ENCODE data around the gene STAB2. TPM values are rescaled to one million over a fixed set of nuclear protein-coding genes. Genes with fewer than 3 reads are reported as not detected.

STAB2 gene
- total RNA-seq, 2 donors from 2014 or later = not detected

DNA sequence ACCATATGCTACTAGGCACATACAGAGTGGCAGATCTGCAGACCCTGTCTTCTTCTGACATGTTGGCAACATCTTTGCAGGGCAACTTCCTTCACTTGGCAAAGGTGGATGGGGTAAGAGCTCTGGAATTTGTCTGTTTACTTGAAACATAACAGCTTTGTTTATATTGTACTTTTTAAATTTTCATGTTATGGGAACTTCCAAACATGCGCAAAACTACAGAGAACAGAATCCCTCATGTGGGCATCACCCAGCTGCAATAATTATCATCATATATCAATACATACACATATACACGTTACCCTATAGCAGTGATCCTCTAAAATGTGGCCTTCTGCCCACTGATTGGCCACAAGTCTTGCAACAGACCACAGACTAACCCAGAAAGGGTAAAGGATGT, 103.4 kb downstream of the STAB2 start:
- Mint-ChIP-seq H3K27me3 (ENCODE audit: low read depth) (peaks cover 28% of the 10 kb centered on the region), H3K27ac (no peak overlapping the region), H3K36me3 (ENCODE audit: insufficient read depth in 2 of 2) (no peaks in the 10 kb centered on the region), H3K9me3 (no peaks in the 10 kb centered on the region), H3K4me1 (ENCODE audit: low read depth) (no peaks in the 10 kb centered on the region), H3K4me3 (no peak overlapping the region)
- DNase-seq (no peak), ATAC-seq (replicated peaks in 1 of 2) (no peak)

DNA sequence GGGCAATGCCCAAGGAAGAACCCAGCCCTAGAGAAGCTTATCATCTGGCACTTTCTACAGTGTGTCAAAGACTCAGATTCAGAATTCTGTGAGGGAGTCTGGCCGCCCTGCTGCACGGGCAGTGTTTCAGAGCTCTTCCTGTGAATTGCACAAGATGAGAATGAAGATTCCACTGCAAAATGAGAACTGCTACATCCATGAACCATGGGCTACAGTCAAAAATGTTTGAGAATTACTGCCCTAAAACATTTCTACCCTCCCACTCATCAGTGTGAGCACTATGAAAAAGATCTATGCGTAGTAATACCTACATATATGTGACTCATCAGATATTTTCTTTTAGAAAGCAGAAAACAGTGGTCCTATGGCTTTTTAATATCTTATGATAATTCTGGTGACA, 104.0 kb downstream of the STAB2 start:
- H3K4me3 Mint-ChIP-seq = no peak overlapping the region
- H3K4me1 Mint-ChIP-seq (ENCODE audit: low read depth) = no peaks in the 10 kb centered on the region
- peaks cover 29% of the 10 kb centered on the region for H3K27me3 Mint-ChIP-seq (ENCODE audit: low read depth)
- no peaks in the 10 kb centered on the region for H3K36me3 Mint-ChIP-seq (ENCODE audit: insufficient read depth in 2 of 2)
- no peaks in the 10 kb centered on the region for H3K9me3 Mint-ChIP-seq
- H3K27ac Mint-ChIP-seq = no peak overlapping the region
- ATAC-seq (replicated peaks in 1 of 2) (no peak), DNase-seq (no peak)

DNA sequence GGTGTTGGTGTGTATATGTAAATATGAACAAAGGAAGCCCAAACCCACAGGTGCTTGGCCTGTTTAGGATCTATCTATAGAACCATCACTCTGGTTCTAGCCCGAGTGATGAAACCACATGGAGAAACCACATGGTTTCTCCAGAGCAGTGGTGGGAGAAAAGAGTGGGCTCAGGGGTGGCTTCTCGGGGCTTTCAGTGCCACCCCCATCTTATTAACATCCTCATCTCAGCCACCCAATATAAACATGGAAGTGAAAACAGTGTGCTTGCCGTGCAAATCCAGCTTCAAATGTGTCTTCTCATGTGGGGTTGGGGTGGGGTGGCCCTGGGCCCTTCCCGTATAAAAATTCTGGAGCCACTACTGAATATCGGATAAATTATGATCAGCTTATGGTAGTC, 109.0 kb downstream of the STAB2 start:
- peaks cover 33% of the 10 kb centered on the region for H3K27me3 Mint-ChIP-seq (ENCODE audit: low read depth)
- no peaks in the 10 kb centered on the region for H3K9me3 Mint-ChIP-seq
- H3K27ac Mint-ChIP-seq = no peak overlapping the region
- ATAC-seq (replicated peaks in 1 of 2) = no peak
- no peak overlapping the region for H3K4me3 Mint-ChIP-seq
- DNase-seq = no peak
- no peaks in the 10 kb centered on the region for H3K36me3 Mint-ChIP-seq (ENCODE audit: insufficient read depth in 2 of 2)
- peaks cover 12% of the 10 kb centered on the region for H3K4me1 Mint-ChIP-seq (ENCODE audit: low read depth)

DNA sequence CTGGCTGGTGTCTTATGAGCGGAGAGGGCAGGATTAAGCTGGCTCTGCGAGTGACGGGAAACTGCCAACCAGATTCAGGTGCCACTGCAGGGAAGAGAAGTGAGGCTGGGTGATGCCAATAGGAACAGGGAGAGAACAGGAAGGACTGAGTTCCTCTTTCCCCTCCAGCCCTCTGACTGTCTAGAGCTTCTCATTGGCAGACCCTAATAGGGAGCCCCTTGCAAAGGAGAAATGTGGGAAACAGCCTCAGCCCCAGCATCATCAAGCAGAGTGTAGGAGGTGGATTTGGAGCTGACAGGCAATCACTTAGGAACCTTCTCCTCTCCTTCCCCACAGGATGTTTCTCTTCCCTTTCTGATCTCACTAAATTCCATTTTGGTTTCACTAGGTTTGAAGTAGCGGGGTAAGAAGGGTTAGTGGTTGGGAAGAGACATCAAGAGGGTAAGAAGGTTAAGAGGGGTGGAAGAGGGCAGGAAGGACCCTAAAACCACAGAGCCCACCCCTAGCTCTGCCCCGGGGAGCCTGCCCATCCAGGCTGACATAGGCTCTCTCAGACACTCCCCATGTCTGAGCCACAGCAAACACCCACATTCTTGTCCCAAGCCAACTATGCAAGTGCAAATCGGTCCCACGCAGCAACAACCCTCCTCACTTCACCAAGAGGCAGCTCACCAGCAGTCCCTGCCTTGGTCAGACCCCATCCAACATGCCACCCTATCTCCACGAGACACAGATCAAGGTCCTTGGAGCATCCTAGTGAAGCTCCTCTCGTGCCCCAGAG, 111.1 kb downstream of the STAB2 start:
- no peaks in the 10 kb centered on the region for H3K9me3 Mint-ChIP-seq

DNA sequence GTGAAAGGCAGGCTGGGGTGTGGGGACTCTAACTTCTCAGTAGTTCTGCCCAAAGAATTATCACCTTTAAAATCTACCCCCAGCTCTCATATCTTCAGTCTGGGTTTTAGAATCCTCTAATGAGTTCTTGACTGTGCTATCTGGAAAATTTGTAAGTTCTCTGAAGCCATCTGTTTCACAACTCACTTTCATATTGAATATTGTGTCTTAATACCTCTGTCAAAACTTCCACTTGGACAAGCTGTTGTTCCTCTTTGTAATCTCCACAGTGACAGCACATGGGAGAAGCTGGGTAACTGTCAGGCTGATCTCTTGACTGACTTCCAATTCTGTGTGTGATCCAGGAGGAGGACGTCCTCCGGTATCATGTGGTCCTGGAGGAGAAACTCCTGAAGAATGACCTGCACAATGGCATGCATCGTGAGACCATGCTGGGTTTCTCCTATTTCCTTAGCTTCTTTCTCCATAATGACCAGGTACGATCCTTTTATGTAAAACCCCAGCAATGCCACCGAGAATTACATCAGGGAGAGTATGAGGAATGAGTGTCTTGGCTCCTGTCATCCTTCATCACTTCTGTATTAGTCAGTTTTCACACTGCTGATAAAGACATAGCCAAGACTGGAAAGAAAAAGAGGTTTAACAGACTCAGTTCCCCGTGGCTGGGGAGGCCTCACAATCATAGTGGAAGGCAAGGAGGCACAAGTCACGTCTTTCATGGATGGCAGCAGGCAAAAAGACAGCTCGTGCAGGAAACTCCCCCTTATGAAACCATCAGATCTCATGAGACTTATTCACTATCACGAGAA, 111.9 kb downstream of the STAB2 start:
- ATAC-seq (replicated peaks in 1 of 2) (peak; percentile 49 to 77), DNase-seq (no peak)
- peaks cover 28% of the 10 kb centered on the region for H3K27me3 Mint-ChIP-seq (ENCODE audit: low read depth)
- H3K27ac Mint-ChIP-seq = peak overlapping the region; percentile 10
- H3K36me3 Mint-ChIP-seq (ENCODE audit: insufficient read depth in 2 of 2) = no peaks in the 10 kb centered on the region
- no peaks in the 10 kb centered on the region for H3K9me3 Mint-ChIP-seq
- H3K4me1 Mint-ChIP-seq (ENCODE audit: low read depth) = peaks cover 12% of the 10 kb centered on the region
- peak overlapping the region in 1 of 2 donors; percentile 32 for H3K4me3 Mint-ChIP-seq

More for the DNA sequence above, 111.1 kb downstream of the STAB2 start:
- no peak overlapping the region for H3K27ac Mint-ChIP-seq
- peaks cover 12% of the 10 kb centered on the region for H3K4me1 Mint-ChIP-seq (ENCODE audit: low read depth)
- H3K27me3 Mint-ChIP-seq (ENCODE audit: low read depth) = peaks cover 32% of the 10 kb centered on the region
- DNase-seq = no peak
- no peaks in the 10 kb centered on the region for H3K36me3 Mint-ChIP-seq (ENCODE audit: insufficient read depth in 2 of 2)
- H3K4me3 Mint-ChIP-seq = peak overlapping the region in 1 of 2 donors; percentile 32
- ATAC-seq (replicated peaks in 1 of 2) = no peak

DNA sequence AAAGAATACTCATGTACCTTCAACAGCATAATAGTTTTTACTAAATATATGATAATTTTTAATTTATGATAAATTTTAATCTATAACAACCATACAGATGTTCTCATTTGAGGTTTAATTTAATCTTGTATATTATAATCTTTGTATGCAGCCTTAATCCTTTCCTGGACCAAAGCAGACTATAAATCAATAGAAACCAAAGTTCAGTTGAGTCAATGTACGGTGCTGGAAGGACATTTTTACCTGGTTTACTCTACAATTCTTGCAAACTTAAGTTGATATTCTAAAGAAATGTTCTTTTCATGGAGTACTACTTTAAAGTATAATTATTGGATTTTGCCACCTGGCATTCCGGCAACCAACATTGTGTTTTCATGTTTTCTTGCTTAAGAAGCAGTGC, 118.0 kb downstream of the STAB2 start:
- no peak for ATAC-seq (replicated peaks in 1 of 2)
- H3K27me3 Mint-ChIP-seq (ENCODE audit: low read depth) = peaks cover 28% of the 10 kb centered on the region
- H3K4me1 Mint-ChIP-seq (ENCODE audit: low read depth) = no peaks in the 10 kb centered on the region
- no peaks in the 10 kb centered on the region for H3K9me3 Mint-ChIP-seq
- DNase-seq = no peak
- H3K27ac Mint-ChIP-seq = no peak overlapping the region
- H3K4me3 Mint-ChIP-seq = no peak overlapping the region
- H3K36me3 Mint-ChIP-seq (ENCODE audit: insufficient read depth in 2 of 2) = no peaks in the 10 kb centered on the region

DNA sequence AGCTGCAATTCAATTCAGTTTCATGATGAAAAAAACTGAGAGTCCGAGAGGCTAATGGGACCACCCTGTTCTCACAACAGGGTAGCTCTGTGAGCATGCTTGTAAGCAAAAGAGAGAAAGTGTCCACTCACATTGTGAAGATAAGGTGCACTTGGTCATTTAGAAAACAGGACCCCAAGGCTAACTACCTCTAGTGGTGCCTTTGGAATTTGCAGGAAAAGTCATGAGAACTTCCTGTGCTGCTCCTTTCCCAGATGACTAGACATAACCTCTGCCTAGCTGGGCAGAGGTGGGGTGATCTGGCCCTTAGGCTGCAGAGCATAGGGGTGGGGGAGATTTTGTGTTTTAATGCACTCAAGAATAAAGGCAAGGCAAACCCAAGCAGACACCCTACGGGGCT, 118.9 kb downstream of the STAB2 start:
- peaks cover 30% of the 10 kb centered on the region for H3K27me3 Mint-ChIP-seq (ENCODE audit: low read depth)

DNA sequence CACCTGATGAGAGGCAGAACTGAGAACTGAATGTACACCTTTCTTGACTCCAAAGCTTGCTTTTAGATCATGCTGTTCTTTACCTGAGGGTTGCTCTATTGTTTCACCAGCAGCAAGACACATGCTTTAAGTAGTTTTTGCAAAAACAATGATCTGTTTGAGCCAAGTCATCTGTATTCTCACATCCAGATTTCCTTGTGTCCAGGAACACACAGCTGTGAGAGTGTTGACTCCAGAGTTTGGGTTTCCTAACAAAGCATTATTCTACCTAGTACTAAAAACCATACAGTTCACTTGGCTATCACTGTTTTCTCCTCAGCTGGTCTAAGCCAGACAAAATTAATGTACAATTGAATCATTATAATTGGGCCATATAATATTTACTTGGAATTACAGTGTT, 120.4 kb downstream of the STAB2 start:
- DNase-seq (no peak), ATAC-seq (replicated peaks in 1 of 2) (no peak)
- Mint-ChIP-seq H3K36me3 (ENCODE audit: insufficient read depth in 2 of 2) (no peaks in the 10 kb centered on the region), H3K4me1 (ENCODE audit: low read depth) (no peaks in the 10 kb centered on the region), H3K27me3 (ENCODE audit: low read depth) (peaks cover 30% of the 10 kb centered on the region), H3K9me3 (no peaks in the 10 kb centered on the region), H3K4me3 (no peak overlapping the region), H3K27ac (no peak overlapping the region)

More for the DNA sequence above, 118.9 kb downstream of the STAB2 start:
- Mint-ChIP-seq H3K4me1 (ENCODE audit: low read depth) (no peaks in the 10 kb centered on the region), H3K27ac (no peak overlapping the region), H3K4me3 (no peak overlapping the region), H3K36me3 (ENCODE audit: insufficient read depth in 2 of 2) (no peaks in the 10 kb centered on the region), H3K9me3 (no peaks in the 10 kb centered on the region)
- ATAC-seq (replicated peaks in 1 of 2) (no peak), DNase-seq (no peak)

DNA sequence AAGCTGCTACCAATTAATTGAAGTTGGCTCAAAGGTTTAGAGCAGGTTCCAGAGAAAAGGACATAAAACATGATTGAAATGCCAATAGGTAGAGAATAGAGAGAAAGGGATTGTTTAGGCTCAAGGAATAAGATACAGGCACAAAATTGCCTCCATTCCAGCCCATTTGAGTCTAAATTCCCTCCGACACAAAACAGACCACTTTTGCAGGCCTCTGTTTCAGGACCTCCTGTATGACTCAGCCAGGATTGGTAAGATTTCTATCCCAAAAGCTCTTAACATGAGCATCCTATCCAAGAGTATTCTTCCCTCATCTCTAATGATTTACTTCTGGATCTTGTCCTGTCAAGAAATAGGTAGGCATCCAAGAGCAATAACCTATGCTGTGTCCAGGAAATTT, 123.5 kb downstream of the STAB2 start:
- H3K27me3 Mint-ChIP-seq (ENCODE audit: low read depth) = peaks cover 29% of the 10 kb centered on the region
- no peaks in the 10 kb centered on the region for H3K36me3 Mint-ChIP-seq (ENCODE audit: insufficient read depth in 2 of 2)
- DNase-seq = no peak
- no peaks in the 10 kb centered on the region for H3K9me3 Mint-ChIP-seq
- H3K4me3 Mint-ChIP-seq = no peak overlapping the region
- ATAC-seq (replicated peaks in 1 of 2) = no peak
- H3K4me1 Mint-ChIP-seq (ENCODE audit: low read depth) = no peaks in the 10 kb centered on the region
- no peak overlapping the region for H3K27ac Mint-ChIP-seq

DNA sequence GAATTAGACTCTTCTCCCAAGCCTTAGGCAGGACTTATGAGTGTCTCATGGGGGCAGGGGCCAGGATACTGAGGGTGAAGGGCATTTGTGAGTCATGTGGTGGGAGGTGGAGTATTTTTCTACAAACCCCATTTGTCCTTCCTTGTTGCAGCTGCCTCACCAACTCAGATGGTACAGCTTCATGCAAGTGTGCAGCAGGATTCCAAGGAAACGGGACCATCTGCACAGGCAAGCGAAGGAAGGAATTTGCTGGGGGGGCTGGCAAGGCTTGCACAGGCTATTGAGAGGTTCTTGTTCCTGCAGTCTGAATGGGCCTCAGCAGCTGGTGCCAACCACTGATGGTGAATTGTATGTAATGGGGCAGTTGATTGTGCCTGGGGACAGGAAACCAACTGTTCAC, 125.1 kb downstream of the STAB2 start:
- DNase-seq (no peak), ATAC-seq (replicated peaks in 1 of 2) (no peak)
- Mint-ChIP-seq H3K27me3 (ENCODE audit: low read depth) (peaks cover 21% of the 10 kb centered on the region), H3K27ac (no peak overlapping the region), H3K9me3 (no peaks in the 10 kb centered on the region), H3K4me3 (no peak overlapping the region), H3K36me3 (ENCODE audit: insufficient read depth in 2 of 2) (no peaks in the 10 kb centered on the region), H3K4me1 (ENCODE audit: low read depth) (peaks cover 6% of the 10 kb centered on the region)

DNA sequence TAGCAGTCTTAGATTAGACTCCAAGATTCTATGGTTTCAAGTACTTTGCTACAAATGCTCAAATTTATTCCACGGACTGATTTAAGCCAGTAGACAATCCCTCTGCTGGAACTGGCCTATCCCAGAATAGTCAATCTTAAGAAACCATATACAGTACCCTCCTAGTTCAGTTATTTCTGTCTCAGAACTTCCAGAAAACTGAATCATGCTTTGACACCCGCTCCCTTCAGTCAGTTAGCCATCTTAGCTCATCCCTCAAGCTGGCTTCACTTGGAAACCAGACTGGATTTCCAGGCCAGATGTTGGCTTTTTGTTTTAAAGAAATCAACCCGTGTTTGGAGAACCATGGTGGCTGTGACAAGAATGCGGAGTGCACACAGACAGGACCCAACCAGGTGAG, 128.4 kb downstream of the STAB2 start:
- ATAC-seq (replicated peaks in 1 of 2) = no peak

DNA sequence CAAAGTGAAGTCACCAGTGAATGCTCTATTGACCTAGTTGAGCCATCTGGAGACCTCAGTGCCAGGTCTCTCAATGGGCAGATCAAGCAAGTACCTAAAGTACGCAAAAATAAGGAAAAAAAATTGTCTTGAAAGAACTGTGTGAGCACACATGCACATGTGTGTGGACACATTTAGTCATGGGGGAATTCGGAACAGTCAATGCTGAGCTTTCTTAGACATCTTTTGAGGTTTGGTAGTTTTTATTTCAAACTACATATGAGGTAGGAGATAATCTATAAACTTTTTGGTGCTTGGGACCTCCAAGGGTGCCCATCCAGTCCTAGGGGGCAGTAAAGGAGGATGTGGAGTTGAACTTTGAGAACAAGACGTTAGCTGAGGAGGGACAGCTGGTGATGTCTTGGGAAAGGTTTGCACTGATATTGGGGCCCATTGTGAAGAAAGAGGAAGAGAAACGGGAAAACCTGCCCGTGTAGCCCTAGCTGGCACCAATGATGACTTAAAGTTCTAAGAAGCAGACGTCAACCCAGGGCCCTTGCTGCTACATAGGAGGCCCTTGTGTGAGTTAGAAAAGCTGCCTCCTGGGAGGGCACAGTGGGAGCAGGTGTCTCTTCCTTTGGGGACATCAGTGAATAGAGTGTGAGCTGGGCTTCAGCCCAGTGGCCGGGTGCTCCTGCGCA, 129.6 kb downstream of the STAB2 start:
- no peak overlapping the region for H3K27ac Mint-ChIP-seq
- H3K4me1 Mint-ChIP-seq (ENCODE audit: low read depth) = peaks cover 6% of the 10 kb centered on the region
- H3K9me3 Mint-ChIP-seq = no peaks in the 10 kb centered on the region
- H3K27me3 Mint-ChIP-seq (ENCODE audit: low read depth) = peaks cover 11% of the 10 kb centered on the region
- no peaks in the 10 kb centered on the region for H3K36me3 Mint-ChIP-seq (ENCODE audit: insufficient read depth in 2 of 2)
- ATAC-seq (replicated peaks in 1 of 2) (peak; percentile 52 to 64), DNase-seq (no peak)
- H3K4me3 Mint-ChIP-seq = no peak overlapping the region

More for the DNA sequence above, 128.4 kb downstream of the STAB2 start:
- Mint-ChIP-seq H3K36me3 (ENCODE audit: insufficient read depth in 2 of 2) (no peaks in the 10 kb centered on the region), H3K27ac (no peak overlapping the region), H3K4me1 (ENCODE audit: low read depth) (peaks cover 6% of the 10 kb centered on the region), H3K9me3 (no peaks in the 10 kb centered on the region), H3K4me3 (no peak overlapping the region), H3K27me3 (ENCODE audit: low read depth) (peaks cover 11% of the 10 kb centered on the region)
- DNase-seq = no peak

DNA sequence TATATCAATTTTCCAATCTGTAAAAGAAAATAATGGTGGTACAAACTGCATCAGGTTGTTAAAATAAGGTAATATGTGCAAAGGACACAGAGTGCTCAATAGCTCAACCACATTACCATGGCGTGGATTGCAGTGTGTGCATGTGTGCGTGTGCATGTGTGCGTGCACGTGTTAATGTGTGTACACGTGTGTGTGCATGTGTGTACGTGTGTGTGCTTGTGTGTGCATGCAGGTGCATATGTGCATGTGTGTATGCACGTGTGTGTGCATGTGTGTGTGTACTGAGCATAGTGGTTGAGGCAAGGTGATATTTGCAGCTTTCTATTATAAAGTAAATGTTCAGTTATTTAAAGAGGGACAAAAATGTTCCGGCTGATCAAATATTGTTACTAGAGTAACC, 138.3 kb downstream of the STAB2 start:
- ATAC-seq (replicated peaks in 1 of 2) = no peak
- H3K4me1 Mint-ChIP-seq (ENCODE audit: low read depth) = no peaks in the 10 kb centered on the region
- H3K4me3 Mint-ChIP-seq = no peak overlapping the region
- no peaks in the 10 kb centered on the region for H3K36me3 Mint-ChIP-seq (ENCODE audit: insufficient read depth in 2 of 2)
- H3K27me3 Mint-ChIP-seq (ENCODE audit: low read depth) = no peaks in the 10 kb centered on the region
- no peaks in the 10 kb centered on the region for H3K9me3 Mint-ChIP-seq
- no peak for DNase-seq
- no peak overlapping the region for H3K27ac Mint-ChIP-seq
